Smooth muscle cell of the umbilical artery (primary cell): ENCODE results near the gene FMO4. TPM values are rescaled to one million over a fixed set of nuclear protein-coding genes. Genes with fewer than 3 reads are reported as not detected.

Experiments
- total RNA-seq: library from RNA; depleted of rRNA; stranded (reverse); fragments of >200 nt; gene quantifications from 2 replicates; pipeline ENCODE4 v1.2.3, GENCODE V29; 2014

The FMO4 gene
- total RNA-seq = 0.42 and 0.89 TPM in 2 replicates

DNA sequence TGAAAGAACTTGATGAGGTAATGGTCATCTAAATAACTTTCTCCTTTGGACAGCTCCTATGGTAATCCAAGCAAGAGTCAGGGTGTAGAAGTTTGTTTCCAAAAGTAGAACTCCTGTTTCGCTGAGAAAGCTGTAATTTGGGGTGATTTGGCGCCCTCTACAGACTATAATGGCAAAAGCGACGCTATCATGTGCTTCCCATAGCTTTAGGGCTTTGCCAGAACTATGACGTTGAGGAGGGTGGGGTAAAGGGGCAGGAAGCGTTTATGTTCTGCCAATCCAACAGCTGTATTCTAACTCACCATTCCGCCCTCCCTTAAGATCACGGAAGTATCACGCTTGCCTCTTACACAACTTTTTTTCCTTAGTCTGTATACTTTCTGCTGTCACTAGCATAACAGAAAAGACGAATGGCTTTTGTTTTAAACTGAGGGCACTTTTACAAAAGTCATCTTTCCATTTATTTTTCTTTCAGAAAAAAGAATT lies at the start of gene FMO4:
Gene FMO4 (plus strand): TSS at position 349 of the 486 bp plus-strand sequence. CDS start 5,643 bp downstream, outside the sequence.

Other genes starting within 250 kb of the FMO4 start
- gene FMO3, start 223.3 kb upstream of the FMO4 start, total RNA-seq = not detected in 2 replicates
- gene FMO2, start 128.9 kb upstream of the FMO4 start, total RNA-seq = not detected in 2 replicates
- not detected in 2 replicates for gene FMO1, start 65.7 kb upstream of the FMO4 start, total RNA-seq
- 45.4 and 82.6 TPM in 2 replicates for gene PRRC2C, start 171.3 kb downstream of the FMO4 start, total RNA-seq